GM12892 (cell line): ENCODE data around the gene ZNF141.
"Not testable (repeated sequence)": the region's sequence is repeated elsewhere in the genome, so short reads cannot be mapped to it uniquely, and the experiment has no call there.

Source experiments
- DNase-seq: peaks from one replicate; pipeline ENCODE4 v3.0.0; 2011; ENCODE audit not compliant: insufficient read length
- FAIRE-seq: peaks from 2 replicates; lab custom pipeline; 2011; peaks lifted over from hg19 to GRCh38; lab: Jason Lieb, UNC
- POLR2A ChIP-seq: IDR thresholded peaks from 2 replicates; pipeline ENCODE4 v1.6.1; 2011; ENCODE audit warnings: low read depth, low read length, control low read depth
- POLR2AphosphoS5 ChIP-seq: IDR thresholded peaks from 2 replicates; pipeline ENCODE4 v1.6.1; 2011; ENCODE audit warnings: low read depth, low read length, control low read depth
- TAF1 ChIP-seq: IDR thresholded peaks from 2 replicates; pipeline ENCODE4 v1.6.1; 2011; ENCODE audit warnings: low read depth, mild to moderate bottlenecking, control low read depth, low read length, borderline replicate concordance

ZNF141 gene

DNA sequence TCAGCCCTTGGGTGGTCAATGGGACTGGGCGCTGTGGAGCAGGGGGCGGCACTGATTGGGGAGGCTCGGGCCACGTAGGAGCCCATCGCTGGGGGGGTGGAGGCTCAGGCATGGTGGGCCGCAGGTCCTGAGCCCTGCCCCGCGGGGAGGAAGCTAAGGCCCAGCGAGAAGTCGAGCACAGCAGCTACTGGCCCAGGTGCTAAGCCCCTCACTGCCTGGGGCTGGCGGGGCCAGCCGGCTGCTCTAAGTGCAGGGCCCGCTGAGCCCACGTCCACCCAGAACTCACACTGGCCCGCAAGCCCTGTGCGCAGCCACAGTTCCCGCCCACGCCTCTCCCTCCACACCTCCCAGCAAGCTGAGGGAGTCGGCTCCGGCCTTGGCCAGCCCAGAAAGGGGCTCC is 66.4 kb downstream of the ZNF141 start:
- TF ChIP-seq TAF1 (no peak), POLR2AphosphoS5 (no peak), POLR2A (no peak)
- DNase-seq (no peak), FAIRE-seq (no peak)

DNA sequence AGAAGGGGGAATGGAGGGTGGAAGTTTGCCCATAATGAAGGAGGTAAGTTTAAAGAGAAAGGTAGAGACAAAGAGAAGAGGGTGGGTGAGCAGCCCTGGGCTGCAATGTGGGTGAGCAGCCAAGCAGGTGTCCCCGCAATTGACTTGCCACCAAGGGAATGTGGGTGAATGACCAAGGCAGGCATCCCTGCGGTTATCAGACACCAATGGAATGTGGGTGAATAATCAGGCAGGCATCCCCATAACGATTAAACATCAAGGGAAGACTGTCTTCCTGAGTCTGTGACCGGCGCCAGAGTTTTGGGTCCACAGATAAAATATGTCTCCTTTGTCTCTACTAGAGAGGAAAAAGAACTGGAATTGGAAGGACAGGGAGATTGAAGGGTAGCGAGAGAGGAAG is 70.7 kb downstream of the ZNF141 start:
- DNase-seq, FAIRE-seq: not testable (repeated sequence)

DNA sequence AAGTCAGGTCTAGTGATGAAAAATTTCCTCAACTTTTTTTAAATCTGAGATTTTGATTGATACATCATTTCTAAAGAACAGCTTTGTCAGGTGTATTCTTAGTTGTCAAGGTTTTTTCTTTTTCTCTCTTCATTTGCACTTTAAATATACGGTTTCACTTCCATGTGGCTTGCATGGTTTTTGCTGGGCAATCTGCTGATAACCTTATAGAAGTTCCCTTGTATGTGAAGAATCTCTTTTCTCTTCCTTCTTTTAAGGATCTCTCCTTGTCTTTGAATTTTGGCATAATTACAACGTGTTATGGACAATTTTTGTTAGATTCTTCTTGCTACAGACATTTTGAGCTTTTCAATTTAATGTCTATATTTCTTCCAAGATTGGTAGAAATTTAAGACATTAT is 85.0 kb downstream of the ZNF141 start:
- FAIRE-seq (no peak), DNase-seq (no peak)
- TF ChIP-seq POLR2AphosphoS5, result no peak
- TF ChIP-seq POLR2A, result no peak
